ENCODE measurements around the gene FXYD6. TPM values are rescaled to one million over a fixed set of nuclear protein-coding genes. Genes with fewer than 3 reads are reported as not detected.

The FXYD6 gene
- total and polyA plus RNA-seq, 2 donors (not counting 1 experiment from before 2014, with no cell fraction given), result not detected

DNA sequence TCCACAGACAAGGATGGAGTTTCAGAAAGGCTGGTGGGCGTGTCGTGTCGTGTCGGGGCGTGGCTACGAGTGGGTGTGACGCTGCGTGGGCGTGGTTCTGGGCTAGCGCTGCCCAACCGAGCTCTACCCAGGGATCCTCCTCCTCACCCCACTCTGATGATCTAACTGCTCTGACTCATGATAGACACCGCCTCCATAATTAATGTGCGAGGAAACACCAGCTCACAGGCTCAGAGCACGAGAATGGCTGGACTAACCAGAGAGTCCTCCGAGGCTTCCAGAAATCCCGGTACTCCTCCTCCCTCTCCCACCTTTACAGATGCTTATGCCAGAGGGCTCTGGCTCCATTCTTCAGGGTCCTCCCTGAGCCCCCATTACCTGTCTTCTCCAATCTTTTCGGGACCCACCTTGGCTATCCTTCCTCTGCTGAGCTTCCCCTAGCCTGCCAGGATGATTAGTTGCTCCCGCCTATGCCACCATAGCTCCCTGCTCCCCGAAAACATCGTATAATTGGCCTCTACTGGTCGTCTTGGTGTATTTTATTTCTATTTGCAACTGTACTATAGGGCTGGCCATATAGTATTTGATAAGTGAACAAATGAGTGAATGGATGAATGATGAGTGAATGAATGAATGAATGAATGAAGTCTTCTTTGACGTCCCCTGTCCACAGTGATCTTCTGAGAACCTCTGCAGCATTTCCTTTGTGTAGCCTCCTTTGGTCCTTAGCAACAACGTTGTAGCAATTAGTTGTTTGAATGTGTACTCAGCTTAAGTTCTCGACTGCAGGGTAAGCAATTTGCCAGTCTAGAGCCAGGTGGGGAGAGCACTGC, 31.0 kb upstream of the FXYD6 start:
- no peaks in the 10 kb centered on the region for H3K79me2 ChIP-seq (ENCODE audit: control insufficient read depth, insufficient read depth, low read length)
- H3K27ac Mint-ChIP-seq, result no peak overlapping the region
- 47% methylated on average over 22 of the region's 24 CpGs for WGBS (ENCODE audit: insufficient coverage)
- H3K9ac ChIP-seq (ENCODE audit: low read length), result no peak overlapping the region
- H3K9me3 Mint-ChIP-seq (ENCODE audit: insufficient read depth), result no peaks in the 10 kb centered on the region
- DNase-seq (peak; percentile 47), ATAC-seq (ENCODE audit: low read depth) (peak; percentile 93)
- ChIA-PET CTCF (interaction anchor here (0.5 to 2.0 kb wide), 4 partner anchors 11 to 146 kb away, joined by 3 to 6 read pairs (median 3); no protein-coding TSS in a partner anchor), POLR2A (interaction anchor here (0.5 kb wide), 1 partner anchor 67 kb away, joined by 10 read pairs; no protein-coding TSS in a partner anchor)
- no peaks in the 10 kb centered on the region for H3K4me1 ChIP-seq (ENCODE audit: control insufficient read depth in 2 of 2, insufficient read depth in 2 of 2, low read length in 2 of 2)
- peaks cover 5% of the 10 kb centered on the region for H3K4me1 Mint-ChIP-seq
- TF ChIP-seq EZH2 (IDR thresholded peaks at IDR 0.05; ENCODE audit: borderline replicate concordance, insufficient read depth, low read depth, low read length, poor library complexity, severe bottlenecking), result no peak
- TF ChIP-seq, protein P1, sequence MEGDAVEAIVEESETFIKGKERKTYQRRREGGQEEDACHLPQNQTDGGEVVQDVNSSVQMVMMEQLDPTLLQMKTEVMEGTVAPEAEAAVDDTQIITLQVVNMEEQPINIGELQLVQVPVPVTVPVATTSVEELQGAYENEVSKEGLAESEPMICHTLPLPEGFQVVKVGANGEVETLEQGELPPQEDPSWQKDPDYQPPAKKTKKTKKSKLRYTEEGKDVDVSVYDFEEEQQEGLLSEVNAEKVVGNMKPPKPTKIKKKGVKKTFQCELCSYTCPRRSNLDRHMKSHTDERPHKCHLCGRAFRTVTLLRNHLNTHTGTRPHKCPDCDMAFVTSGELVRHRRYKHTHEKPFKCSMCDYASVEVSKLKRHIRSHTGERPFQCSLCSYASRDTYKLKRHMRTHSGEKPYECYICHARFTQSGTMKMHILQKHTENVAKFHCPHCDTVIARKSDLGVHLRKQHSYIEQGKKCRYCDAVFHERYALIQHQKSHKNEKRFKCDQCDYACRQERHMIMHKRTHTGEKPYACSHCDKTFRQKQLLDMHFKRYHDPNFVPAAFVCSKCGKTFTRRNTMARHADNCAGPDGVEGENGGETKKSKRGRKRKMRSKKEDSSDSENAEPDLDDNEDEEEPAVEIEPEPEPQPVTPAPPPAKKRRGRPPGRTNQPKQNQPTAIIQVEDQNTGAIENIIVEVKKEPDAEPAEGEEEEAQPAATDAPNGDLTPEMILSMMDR (IDR thresholded peaks at IDR 0.05), result no peak
- peaks cover 12% of the 10 kb centered on the region for H3K27me3 Mint-ChIP-seq
- no peak overlapping the region for H3K27ac ChIP-seq (ENCODE audit: low read length in 2 of 2)
- H3K9me3 ChIP-seq (ENCODE audit: control extremely low read depth in 1 of 3, control insufficient read depth in 2 of 3, insufficient read depth in 1 of 3, low read length in 2 of 3), result no peaks in the 10 kb centered on the region
- no peak overlapping the region for H2AFZ ChIP-seq (ENCODE audit: insufficient read depth, low read depth, low read length, poor library complexity, severe bottlenecking)
- H3K4me2 ChIP-seq (replicated peaks; ENCODE audit: low read depth, low read length, poor library complexity, severe bottlenecking), result no peak overlapping the region
- H3K36me3 ChIP-seq (replicated peaks in 1 of 2; ENCODE audit: control extremely low read depth in 1 of 2, control insufficient read depth in 1 of 2, extremely low read depth in 1 of 2, insufficient read depth in 2 of 2, low read length in 1 of 2), result no peaks in the 10 kb centered on the region
- no peak overlapping the region for H3K4me3 ChIP-seq (ENCODE audit: control extremely low read depth in 1 of 5, extremely low read depth in 1 of 5, insufficient read depth in 1 of 5, low read depth in 2 of 5, low read length in 4 of 5)
- H3K4me3 Mint-ChIP-seq, result no peak overlapping the region
- no peaks in the 10 kb centered on the region for H4K20me1 ChIP-seq (ENCODE audit: control insufficient read depth, insufficient read depth, low read length, poor library complexity, severe bottlenecking)
- H3K27me3 ChIP-seq (replicated peaks in 1 of 4; ENCODE audit: control extremely low read depth in 1 of 4, control insufficient read depth in 3 of 4, insufficient read depth in 4 of 4, low read length in 3 of 4), result peaks cover 0 to 5% (median 0%) of the 10 kb centered on the region in 4 experiments
- intact Hi-C loops (cut with micrococcal nuclease), result no loop called here

DNA sequence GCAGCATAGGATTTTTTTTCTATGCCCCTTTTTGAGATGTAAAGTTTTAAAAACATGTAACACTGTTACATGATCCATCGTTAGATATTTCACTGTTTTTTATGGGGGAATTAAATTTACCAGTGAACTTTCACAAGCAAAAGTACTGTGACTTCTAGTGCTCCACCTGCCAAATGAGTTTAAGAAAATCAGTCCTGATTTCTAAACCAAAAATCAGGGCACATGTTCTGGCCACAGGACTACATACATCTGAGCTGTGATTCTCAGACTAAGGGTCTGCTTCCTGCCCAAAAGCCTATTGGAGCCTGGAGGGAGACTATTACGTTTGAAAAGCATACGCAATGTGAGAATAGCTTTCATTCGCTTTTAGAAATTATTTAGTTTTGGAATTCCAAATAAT, 30.3 kb upstream of the FXYD6 start:
- TF ChIP-seq EZH2 (IDR thresholded peaks at IDR 0.05; ENCODE audit: borderline replicate concordance, insufficient read depth, low read depth, low read length, poor library complexity, severe bottlenecking), result no peak
- TF ChIP-seq, protein P1 (IDR thresholded peaks at IDR 0.05), result no peak
- POLR2A ChIA-PET, result no interaction called here

More for the DNA sequence above, 30.3 kb upstream of the FXYD6 start:
- ATAC-seq (ENCODE audit: low read depth) (no peak), DNase-seq (no peak)
- no peak overlapping the region for H3K4me3 ChIP-seq (ENCODE audit: control extremely low read depth in 1 of 5, extremely low read depth in 1 of 5, insufficient read depth in 1 of 5, low read depth in 2 of 5, low read length in 4 of 5)
- no peaks in the 10 kb centered on the region for H3K9me3 ChIP-seq (ENCODE audit: control extremely low read depth in 1 of 3, control insufficient read depth in 2 of 3, insufficient read depth in 1 of 3, low read length in 2 of 3)
- no peaks in the 10 kb centered on the region for H4K20me1 ChIP-seq (ENCODE audit: control insufficient read depth, insufficient read depth, low read length, poor library complexity, severe bottlenecking)
- Mint-ChIP-seq H3K27me3 (peaks cover 12% of the 10 kb centered on the region), H3K9me3 (ENCODE audit: insufficient read depth) (no peaks in the 10 kb centered on the region), H3K27ac (no peak overlapping the region), H3K4me3 (no peak overlapping the region), H3K4me1 (peaks cover 5% of the 10 kb centered on the region)
- H2AFZ ChIP-seq (ENCODE audit: insufficient read depth, low read depth, low read length, poor library complexity, severe bottlenecking), result no peak overlapping the region
- 93% methylated on average over 3 of the region's 4 CpGs for WGBS (ENCODE audit: insufficient coverage)
- H3K79me2 ChIP-seq (ENCODE audit: control insufficient read depth, insufficient read depth, low read length), result no peaks in the 10 kb centered on the region
- H3K4me1 ChIP-seq (ENCODE audit: control insufficient read depth in 2 of 2, insufficient read depth in 2 of 2, low read length in 2 of 2), result no peaks in the 10 kb centered on the region
- no peak overlapping the region for H3K27ac ChIP-seq (ENCODE audit: low read length in 2 of 2)
- H3K36me3 ChIP-seq (replicated peaks in 1 of 2; ENCODE audit: control extremely low read depth in 1 of 2, control insufficient read depth in 1 of 2, extremely low read depth in 1 of 2, insufficient read depth in 2 of 2, low read length in 1 of 2), result no peaks in the 10 kb centered on the region
- intact Hi-C loops (cut with micrococcal nuclease), result no loop called here
- H3K27me3 ChIP-seq (replicated peaks in 1 of 4; ENCODE audit: control extremely low read depth in 1 of 4, control insufficient read depth in 3 of 4, insufficient read depth in 4 of 4, low read length in 3 of 4), result peaks cover 0 to 5% (median 0%) of the 10 kb centered on the region in 4 experiments
- H3K9ac ChIP-seq (ENCODE audit: low read length), result no peak overlapping the region
- no peak overlapping the region for H3K4me2 ChIP-seq (replicated peaks; ENCODE audit: low read depth, low read length, poor library complexity, severe bottlenecking)
- CTCF ChIA-PET, result interaction anchor here (0.5 to 2.0 kb wide), 5 partner anchors 40 to 147 kb away, joined by 3 to 6 read pairs (median 3); no protein-coding TSS in a partner anchor

Data from B cell (primary cell).